Nephron (organoid): ENCODE data around the gene MAP2K2.

ENCODE experiments used
- H3K27ac Mint-ChIP-seq, 3 experiments: 2 replicates each; pipeline ENCODE4 v1.8.0; 2020; ENCODE audit warnings: mixed read lengths in 3 of 3, mild to moderate bottlenecking in 2 of 3, moderate library complexity in 1 of 3
- H3K27me3 Mint-ChIP-seq: 2 replicates; pipeline ENCODE4 v1.8.0; 2021; ENCODE audit warnings: low read depth, mild to moderate bottlenecking, moderate library complexity, mixed read lengths
- H3K36me3 Mint-ChIP-seq: 2 replicates; pipeline ENCODE4 v1.8.0; 2020; ENCODE audit warnings: low read depth, mixed read lengths
- H3K4me1 Mint-ChIP-seq: 2 replicates; pipeline ENCODE4 v1.8.0; 2020; ENCODE audit warnings: mixed read lengths
- H3K4me3 Mint-ChIP-seq, 3 experiments: 2 replicates each; pipeline ENCODE4 v1.8.0; 2020; ENCODE audit warnings: mild to moderate bottlenecking in 3 of 3, mixed read lengths in 3 of 3, moderate library complexity in 2 of 3
- H3K9me3 Mint-ChIP-seq: 2 replicates; pipeline ENCODE4 v1.8.0; 2020; ENCODE audit warnings: mixed read lengths
- TF ChIP-seq, protein P1 (sequence below), 3 experiments: fragments of 200-600 bp; sonication (generic); IDR thresholded peaks; one replicate each; pipeline ENCODE4 v1.5.0; 2021; ENCODE audit warnings: antibody characterized with exemption in 3 of 3; ENCODE audit not compliant: unreplicated experiment in 3 of 3

The MAP2K2 gene

DNA sequence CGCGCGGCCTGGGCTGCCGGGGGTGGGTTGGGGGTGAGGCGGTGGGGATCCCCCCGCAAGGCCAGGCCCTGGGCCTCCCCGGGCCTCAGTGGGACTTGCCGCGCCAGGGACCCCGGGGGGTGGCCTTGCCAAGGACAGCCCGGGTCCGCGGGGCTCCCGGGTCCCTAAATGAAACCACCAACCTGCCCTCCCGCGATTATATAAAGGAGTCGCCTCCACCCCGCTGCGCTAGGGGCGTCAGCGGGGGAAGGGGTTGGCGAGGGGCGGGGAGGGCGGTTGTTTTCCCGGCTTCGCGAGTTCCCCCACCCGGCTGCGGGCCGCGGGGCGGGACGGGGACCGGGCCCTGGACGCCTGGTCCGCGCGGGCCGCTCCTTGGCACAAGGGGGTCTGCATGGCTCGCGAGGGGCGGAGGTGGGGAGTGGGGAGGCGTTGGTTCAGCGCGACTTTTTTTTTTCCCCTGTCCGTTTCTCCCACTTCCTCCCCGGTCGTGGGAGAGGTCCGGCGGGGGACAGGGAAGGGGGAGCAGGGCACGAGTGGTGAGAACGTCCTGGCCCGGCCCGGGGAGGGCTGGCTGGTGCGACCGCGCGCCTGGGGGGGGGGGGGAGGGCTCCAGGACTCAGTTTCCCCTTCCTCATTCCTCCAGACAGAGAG lies 56.4 kb downstream of the MAP2K2 start:
- no peaks in the 10 kb centered on the region for H3K9me3 Mint-ChIP-seq
- no peaks in the 10 kb centered on the region for H3K36me3 Mint-ChIP-seq
- TF ChIP-seq, protein P1, sequence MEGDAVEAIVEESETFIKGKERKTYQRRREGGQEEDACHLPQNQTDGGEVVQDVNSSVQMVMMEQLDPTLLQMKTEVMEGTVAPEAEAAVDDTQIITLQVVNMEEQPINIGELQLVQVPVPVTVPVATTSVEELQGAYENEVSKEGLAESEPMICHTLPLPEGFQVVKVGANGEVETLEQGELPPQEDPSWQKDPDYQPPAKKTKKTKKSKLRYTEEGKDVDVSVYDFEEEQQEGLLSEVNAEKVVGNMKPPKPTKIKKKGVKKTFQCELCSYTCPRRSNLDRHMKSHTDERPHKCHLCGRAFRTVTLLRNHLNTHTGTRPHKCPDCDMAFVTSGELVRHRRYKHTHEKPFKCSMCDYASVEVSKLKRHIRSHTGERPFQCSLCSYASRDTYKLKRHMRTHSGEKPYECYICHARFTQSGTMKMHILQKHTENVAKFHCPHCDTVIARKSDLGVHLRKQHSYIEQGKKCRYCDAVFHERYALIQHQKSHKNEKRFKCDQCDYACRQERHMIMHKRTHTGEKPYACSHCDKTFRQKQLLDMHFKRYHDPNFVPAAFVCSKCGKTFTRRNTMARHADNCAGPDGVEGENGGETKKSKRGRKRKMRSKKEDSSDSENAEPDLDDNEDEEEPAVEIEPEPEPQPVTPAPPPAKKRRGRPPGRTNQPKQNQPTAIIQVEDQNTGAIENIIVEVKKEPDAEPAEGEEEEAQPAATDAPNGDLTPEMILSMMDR (IDR thresholded peaks at IDR 0.05; ENCODE audit: unreplicated experiment in 3 of 3): no peak
- peaks cover 5% of the 10 kb centered on the region for H3K4me1 Mint-ChIP-seq
- peaks cover 17% of the 10 kb centered on the region for H3K27me3 Mint-ChIP-seq
- H3K27ac Mint-ChIP-seq: peak overlapping the region; percentile 47 to 86 (median 75)
- H3K4me3 Mint-ChIP-seq: peak overlapping the region; percentile 83 to 92 (median 91)

DNA sequence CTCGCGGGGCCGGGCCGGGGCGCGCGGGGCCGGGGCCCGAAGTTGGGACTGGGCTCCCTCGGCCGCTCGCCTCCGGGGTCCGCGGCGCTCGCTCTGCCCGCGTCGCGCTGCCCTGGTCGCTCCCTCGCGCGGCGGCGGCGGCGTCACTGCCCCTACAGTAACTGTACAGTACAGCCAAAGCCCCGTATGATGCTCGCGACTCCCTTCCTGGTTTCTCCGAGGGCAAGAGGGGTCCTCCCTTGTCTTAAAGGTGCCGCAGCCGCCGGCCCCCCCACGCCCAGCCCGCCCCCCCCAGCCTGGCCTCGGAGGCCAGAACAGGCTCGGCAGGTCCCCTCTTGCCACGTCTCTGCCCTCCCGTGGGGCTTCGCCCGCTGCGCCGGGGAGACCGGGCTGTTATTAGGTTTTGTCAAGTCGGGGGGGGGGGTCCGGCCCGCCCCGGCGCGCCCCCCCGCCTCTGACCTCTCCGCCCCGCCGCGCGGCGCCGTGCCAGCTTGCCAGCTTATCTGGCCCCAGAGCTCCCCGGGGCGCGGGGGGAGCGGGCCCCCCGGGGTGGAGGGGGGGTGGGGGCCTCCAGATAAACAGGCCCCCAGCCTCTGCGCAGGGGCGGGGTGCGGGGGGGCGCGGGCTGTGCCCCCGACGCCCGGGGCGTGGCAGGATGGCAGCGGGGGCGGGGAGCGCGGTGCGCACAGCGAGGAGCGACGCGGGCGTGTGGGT lies 57.1 kb downstream of the MAP2K2 start, which contains the start of gene ZBTB7A:
TSS of gene ZBTB7A (minus strand) at position 218 of the 714 bp plus-strand sequence. CDS start 11,667 bp downstream, outside the sequence.
- Mint-ChIP-seq H3K4me1 (peaks cover 5% of the 10 kb centered on the region), H3K9me3 (no peaks in the 10 kb centered on the region), H3K27me3 (peaks cover 17% of the 10 kb centered on the region), H3K4me3 (peak within 1 kb of the TSS; percentile 84 to 92 (median 92)), H3K27ac (peak within 1 kb of the TSS in 2 of 3 experiments; percentile 74 to 78), H3K36me3 (no peaks in the 10 kb centered on the region)
- TF ChIP-seq, protein P1 (IDR thresholded peaks at IDR 0.05; ENCODE audit: unreplicated experiment in 3 of 3): no peak

DNA sequence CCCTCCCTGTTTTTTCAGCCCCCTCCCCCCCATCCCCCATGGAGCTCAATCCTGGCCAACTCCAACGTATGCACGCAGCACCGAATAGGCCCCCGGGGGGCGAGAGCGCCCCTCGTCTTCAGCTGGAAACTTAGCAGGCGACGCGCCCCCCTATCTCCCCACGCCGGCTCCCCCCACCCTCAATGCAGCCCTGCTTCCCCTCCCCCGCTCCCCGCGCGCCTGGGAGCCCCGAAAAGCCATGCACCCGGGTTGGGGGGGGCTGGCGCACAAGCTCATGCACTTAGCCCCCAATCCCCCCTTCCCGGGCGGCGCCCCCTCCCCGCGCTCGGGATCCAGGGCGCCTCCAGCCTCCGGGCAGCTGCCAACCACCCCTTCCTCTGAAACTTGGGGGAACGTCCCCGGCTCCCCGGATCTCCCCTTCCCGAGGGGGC lies 57.7 kb downstream of the MAP2K2 start:
- H3K4me3 Mint-ChIP-seq: peak overlapping the region; percentile 73 to 78 (median 77)
- H3K27ac Mint-ChIP-seq: no peak overlapping the region
- H3K36me3 Mint-ChIP-seq: no peaks in the 10 kb centered on the region
- peaks cover 5% of the 10 kb centered on the region for H3K4me1 Mint-ChIP-seq
- no peaks in the 10 kb centered on the region for H3K9me3 Mint-ChIP-seq
- H3K27me3 Mint-ChIP-seq: peaks cover 17% of the 10 kb centered on the region
- TF ChIP-seq, protein P1 (IDR thresholded peaks at IDR 0.05; ENCODE audit: unreplicated experiment in 3 of 3): no peak

DNA sequence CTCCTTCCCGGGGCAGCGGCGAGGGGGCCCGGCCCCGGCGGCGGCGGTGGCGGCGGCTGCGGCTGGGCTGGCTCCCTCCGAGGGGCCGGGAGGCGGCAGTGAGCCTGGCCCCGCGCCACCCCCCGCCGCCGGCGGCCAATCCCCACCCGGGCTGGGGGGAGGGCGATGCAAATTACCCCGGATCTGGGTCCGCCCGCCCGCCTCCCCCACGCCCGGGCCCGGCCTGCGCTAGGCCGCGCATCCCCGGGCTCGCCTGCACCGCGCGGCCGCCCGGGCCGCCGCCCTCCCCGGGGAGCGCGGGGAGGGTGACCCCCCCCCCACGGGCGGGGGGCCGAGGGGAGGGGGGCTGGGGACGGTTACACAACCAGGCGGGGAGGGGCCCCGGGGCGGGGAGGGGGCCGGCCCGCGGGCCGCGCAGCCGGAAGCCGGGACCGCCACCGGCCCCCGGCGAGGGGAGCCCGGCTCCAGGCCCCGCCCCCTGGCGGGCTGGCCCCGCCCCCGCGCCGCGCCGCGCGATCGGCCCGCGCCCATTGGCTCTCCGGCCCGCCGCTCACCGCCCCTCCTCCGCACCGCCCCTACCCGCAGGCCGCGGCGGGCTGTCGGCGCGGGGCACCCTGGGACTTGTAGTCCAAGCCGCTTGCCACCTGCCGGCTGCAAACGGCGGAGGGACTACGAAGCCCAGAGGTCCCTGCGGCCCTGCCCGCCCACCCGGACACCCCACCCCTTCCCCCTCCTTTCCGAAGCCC lies 58.3 kb downstream of the MAP2K2 start:
- H3K36me3 Mint-ChIP-seq: no peaks in the 10 kb centered on the region
- no peak overlapping the region for H3K27ac Mint-ChIP-seq
- TF ChIP-seq, protein P1 (IDR thresholded peaks at IDR 0.05; ENCODE audit: unreplicated experiment in 3 of 3): no peak
- H3K4me3 Mint-ChIP-seq: peak overlapping the region; percentile 73 to 78 (median 77)
- H3K27me3 Mint-ChIP-seq: peaks cover 17% of the 10 kb centered on the region
- H3K9me3 Mint-ChIP-seq: no peaks in the 10 kb centered on the region
- peaks cover 5% of the 10 kb centered on the region for H3K4me1 Mint-ChIP-seq

DNA sequence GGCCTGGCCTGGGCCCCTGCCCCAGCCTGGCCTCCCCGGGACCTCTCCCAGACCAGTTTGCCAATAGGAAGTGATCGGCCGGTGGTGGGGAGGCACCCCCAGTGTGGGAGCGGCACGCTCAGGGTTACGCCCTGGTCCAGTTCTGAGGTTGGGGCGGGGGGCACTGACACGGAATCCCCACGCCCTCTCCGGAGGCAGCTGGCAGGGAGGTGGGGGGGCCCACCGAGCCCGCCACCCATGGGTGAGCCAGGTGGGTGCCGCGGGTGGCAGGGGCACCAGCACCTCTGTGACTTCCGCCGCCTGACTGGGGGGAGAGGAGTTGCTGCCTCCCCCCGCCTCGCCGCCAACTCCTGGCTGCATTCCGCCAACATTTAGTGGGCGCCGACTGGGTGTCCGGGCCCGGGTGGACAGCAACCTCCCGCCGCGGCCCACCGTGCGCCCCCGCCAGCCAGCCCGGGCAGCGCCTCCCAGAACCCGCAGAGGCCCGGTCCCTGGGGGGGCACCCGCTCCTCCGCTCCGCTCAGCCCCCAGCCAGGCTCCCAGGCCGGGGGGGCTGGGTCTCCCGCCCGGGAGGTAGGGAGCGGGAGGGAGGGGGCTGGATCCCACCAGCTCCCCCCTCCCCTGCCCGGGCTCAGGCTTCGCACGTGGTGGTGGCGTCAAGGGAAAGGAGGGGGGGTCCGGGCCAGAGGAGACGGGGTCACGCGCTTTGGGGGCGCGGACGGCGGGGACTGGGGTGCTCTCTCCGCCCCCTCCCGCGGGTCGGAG lies 59.2 kb downstream of the MAP2K2 start:
- H3K4me1 Mint-ChIP-seq: peaks cover 5% of the 10 kb centered on the region
- H3K4me3 Mint-ChIP-seq: peak overlapping the region; percentile 84 to 91 (median 89)
- no peak overlapping the region for H3K27ac Mint-ChIP-seq
- TF ChIP-seq, protein P1 (IDR thresholded peaks at IDR 0.05; ENCODE audit: unreplicated experiment in 3 of 3): no peak
- H3K9me3 Mint-ChIP-seq: no peaks in the 10 kb centered on the region
- H3K27me3 Mint-ChIP-seq: peaks cover 11% of the 10 kb centered on the region
- no peaks in the 10 kb centered on the region for H3K36me3 Mint-ChIP-seq
